ENCODE data around the gene CISTR.

Gene CISTR

GRCh38 chr12:53751336-53752191 lies at the start of gene CISTR:
Gene CISTR, minus strand, starts transcription at chr12:53751979.
- peak within 1 kb of the TSS; percentile 88; the same call in 1 of the 2 replicates for H3K27ac ChIP-seq
- TF ChIP-seq CTCF (conservative IDR thresholded peaks at IDR 0.05) = no peak

- H3K27ac ChIP-seq = no peak overlapping the region
- no peak for TF ChIP-seq CTCF (conservative IDR thresholded peaks at IDR 0.05)
These were observed 46.8 kb upstream of the CISTR start for GRCh38 chr12:53798575-53798974.

- no peak overlapping the region for H3K27ac ChIP-seq
These were observed 44.1 kb upstream of the CISTR start for GRCh38 chr12:53795927-53796326.

GRCh38 chr12:53793221-53793620 lies 41.4 kb upstream of the CISTR start:
- TF ChIP-seq CTCF (conservative IDR thresholded peaks at IDR 0.05) = no peak
- no peak overlapping the region for H3K27ac ChIP-seq

More at GRCh38 chr12:53795927-53796326, 44.1 kb upstream of the CISTR start:
- no peak for TF ChIP-seq CTCF (conservative IDR thresholded peaks at IDR 0.05)

- peak; percentile 43; the same call in 1 of the 2 replicates for TF ChIP-seq CTCF (conservative IDR thresholded peaks at IDR 0.05)
- no peak overlapping the region for H3K27ac ChIP-seq
These were observed 40.1 kb upstream of the CISTR start for GRCh38 chr12:53791735-53792326.

- peak overlapping the region; percentile 61 for H3K27ac ChIP-seq
- no peak for TF ChIP-seq CTCF (conservative IDR thresholded peaks at IDR 0.05)
These were observed 37.8 kb upstream of the CISTR start for GRCh38 chr12:53789570-53789969.

- TF ChIP-seq CTCF (conservative IDR thresholded peaks at IDR 0.05) = no peak
- peak overlapping the region; percentile 61 for H3K27ac ChIP-seq
These were observed 37.1 kb upstream of the CISTR start for GRCh38 chr12:53788892-53789291.

All from VCaP (cell line).